HEK293T (cell line): ENCODE data around the gene KCMF1.

ENCODE experiments used
- BHLHE40 ChIP-seq: fragments of 450-650 bp; IDR thresholded peaks from 2 replicates; pipeline ENCODE4 v1.6.1; 2016; ENCODE audit warnings: mild to moderate bottlenecking, moderate library complexity, borderline replicate concordance
- FOXK2 ChIP-seq: fragments of 450-650 bp; IDR thresholded peaks from 2 replicates; pipeline ENCODE4 v1.6.1; 2016; ENCODE audit warnings: mild to moderate bottlenecking
- HDGF ChIP-seq: fragments of 450-650 bp; IDR thresholded peaks from 2 replicates; pipeline ENCODE4 v1.6.1; 2017; ENCODE audit warnings: antibody characterized with exemption, borderline replicate concordance
- LEF1 ChIP-seq: fragments of 450-650 bp; IDR thresholded peaks from 2 replicates; pipeline ENCODE4 v1.6.1; 2017; ENCODE audit warnings: mild to moderate bottlenecking, borderline replicate concordance
- NFRKB ChIP-seq: fragments of 450-650 bp; IDR thresholded peaks from 2 replicates; pipeline ENCODE4 v1.6.1; 2016; ENCODE audit warnings: mild to moderate bottlenecking, moderate library complexity
- SP1 ChIP-seq: fragments of 450-650 bp; IDR thresholded peaks from 2 replicates; pipeline ENCODE4 v1.6.1; 2017
- SUZ12 ChIP-seq: fragments of 450-650 bp; IDR thresholded peaks from 2 replicates; pipeline ENCODE4 v1.6.1; 2016; ENCODE audit warnings: mild to moderate bottlenecking
- TARDBP ChIP-seq: fragments of 450-650 bp; IDR thresholded peaks from 2 replicates; pipeline ENCODE4 v1.6.1; 2016
- ZNF384 ChIP-seq: fragments of 450-650 bp; IDR thresholded peaks from 2 replicates; pipeline ENCODE4 v1.6.1; 2016
- TF ChIP-seq, protein P1 (sequence below): fragments of 450-650 bp; IDR thresholded peaks from 2 replicates; pipeline ENCODE4 v1.6.1; 2016

DNA sequence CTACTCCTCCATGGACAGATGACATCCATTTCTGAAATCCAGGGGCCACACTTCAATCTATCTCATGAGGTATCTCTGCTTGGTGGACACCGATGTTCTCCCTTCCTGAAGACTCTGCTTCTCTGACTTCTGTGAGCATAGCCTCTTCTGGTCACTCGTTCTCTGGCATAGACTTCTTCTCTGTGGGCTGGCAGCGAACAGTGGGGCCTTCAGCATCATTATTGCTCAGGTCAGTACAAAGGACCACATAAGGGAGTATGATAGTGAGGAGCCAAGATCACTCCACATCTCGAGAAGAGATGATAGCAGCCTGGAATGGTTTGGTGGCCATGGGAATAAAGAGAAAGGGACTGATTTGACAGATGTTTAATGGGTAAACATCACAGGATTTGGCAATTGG lies 8.0 kb upstream of the KCMF1 start:
- TF ChIP-seq TARDBP (no peak), ZNF384 (no peak), FOXK2 (no peak), BHLHE40 (no peak), LEF1 (no peak), SUZ12 (no peak), SP1 (no peak), HDGF (no peak), NFRKB (no peak)
- TF ChIP-seq, protein P1, sequence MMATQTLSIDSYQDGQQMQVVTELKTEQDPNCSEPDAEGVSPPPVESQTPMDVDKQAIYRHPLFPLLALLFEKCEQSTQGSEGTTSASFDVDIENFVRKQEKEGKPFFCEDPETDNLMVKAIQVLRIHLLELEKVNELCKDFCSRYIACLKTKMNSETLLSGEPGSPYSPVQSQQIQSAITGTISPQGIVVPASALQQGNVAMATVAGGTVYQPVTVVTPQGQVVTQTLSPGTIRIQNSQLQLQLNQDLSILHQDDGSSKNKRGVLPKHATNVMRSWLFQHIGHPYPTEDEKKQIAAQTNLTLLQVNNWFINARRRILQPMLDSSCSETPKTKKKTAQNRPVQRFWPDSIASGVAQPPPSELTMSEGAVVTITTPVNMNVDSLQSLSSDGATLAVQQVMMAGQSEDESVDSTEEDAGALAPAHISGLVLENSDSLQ, result no peak
